Mucosa of descending colon (tissue), 3 donors: ENCODE results near the gene TRAPPC8. TPM values are rescaled to one million over a fixed set of nuclear protein-coding genes. Genes with fewer than 3 reads are reported as not detected.

Experiments used
- ATAC-seq: fragments of 200-7000 bp; cut with Tn5 transposase; one replicate; pipeline ENCODE4 v1.9.1; 2020; ENCODE audit warnings: mild to moderate bottlenecking, moderate library complexity
- DNase-seq, 3 donors: peaks; one replicate each; pipeline ENCODE4 v3.0.0-alpha.2; 2020
- H3K36me3 ChIP-seq: fragments of 200-600 bp; one replicate; pipeline ENCODE4 v1.8.0; 2021; ENCODE audit warnings: low read depth, mild to moderate bottlenecking
- H3K4me1 ChIP-seq: fragments of 200-600 bp; one replicate; pipeline ENCODE4 v1.8.0; 2021; ENCODE audit warnings: low read depth, mild to moderate bottlenecking
- H3K4me3 ChIP-seq: fragments of 200-600 bp; one replicate; pipeline ENCODE4 v1.8.0; 2021; ENCODE audit warnings: mild to moderate bottlenecking
- H3K9me3 ChIP-seq: fragments of 200-600 bp; one replicate; pipeline ENCODE4 v1.8.0; 2021; ENCODE audit warnings: mild to moderate bottlenecking
- intact Hi-C, 2 donors: fragments of 100-400 bp; cut with DNase I in 1 of 2; cut with micrococcal nuclease in 1 of 2; formaldehyde crosslinking; loops; one replicate each; pipeline versions ENCODE4 v1.11.0 to v1.11.1; 2022; cut with DNase I, micrococcal nuclease
- total RNA-seq, 3 donors: library from RNA; stranded (reverse); fragmentation: NEBNext Ultra II Directional in 2 of 3; extraction: Animal tissue kit (Norgen Biotek cat#: 25700) in 2 of 3; gene quantifications; one replicate each; pipeline versions ENCODE4 v1.2.1 to v1.2.4, GENCODE V29; 2021 to 2023
- TF ChIP-seq, protein P1 (sequence below): fragments of 200-600 bp; IDR thresholded peaks from one replicate; pipeline ENCODE4 v1.8.0; 2022; ENCODE audit warnings: antibody characterized with exemption, mild to moderate bottlenecking
- donor health status: DM: no; HTN: no; CAD: no; lungs with moderate emphysema.
- donor health status: DM: no; HTN: no; CAD: no.
- donor health status: DM: no; HTN: yes; CAD: no.

The TRAPPC8 gene
- total RNA-seq, 3 donors from 2014 or later = 42.6 to 51.4 (median 51.2) TPM

- H3K36me3 ChIP-seq = peaks cover 12% of the 10 kb centered on the region
- ATAC-seq = no peak
- no peak overlapping the region for H3K4me3 ChIP-seq
- DNase-seq = no peak
- intact Hi-C loops = no loop called here
- H3K9me3 ChIP-seq = peaks cover 2% of the 10 kb centered on the region
- TF ChIP-seq, protein P1, sequence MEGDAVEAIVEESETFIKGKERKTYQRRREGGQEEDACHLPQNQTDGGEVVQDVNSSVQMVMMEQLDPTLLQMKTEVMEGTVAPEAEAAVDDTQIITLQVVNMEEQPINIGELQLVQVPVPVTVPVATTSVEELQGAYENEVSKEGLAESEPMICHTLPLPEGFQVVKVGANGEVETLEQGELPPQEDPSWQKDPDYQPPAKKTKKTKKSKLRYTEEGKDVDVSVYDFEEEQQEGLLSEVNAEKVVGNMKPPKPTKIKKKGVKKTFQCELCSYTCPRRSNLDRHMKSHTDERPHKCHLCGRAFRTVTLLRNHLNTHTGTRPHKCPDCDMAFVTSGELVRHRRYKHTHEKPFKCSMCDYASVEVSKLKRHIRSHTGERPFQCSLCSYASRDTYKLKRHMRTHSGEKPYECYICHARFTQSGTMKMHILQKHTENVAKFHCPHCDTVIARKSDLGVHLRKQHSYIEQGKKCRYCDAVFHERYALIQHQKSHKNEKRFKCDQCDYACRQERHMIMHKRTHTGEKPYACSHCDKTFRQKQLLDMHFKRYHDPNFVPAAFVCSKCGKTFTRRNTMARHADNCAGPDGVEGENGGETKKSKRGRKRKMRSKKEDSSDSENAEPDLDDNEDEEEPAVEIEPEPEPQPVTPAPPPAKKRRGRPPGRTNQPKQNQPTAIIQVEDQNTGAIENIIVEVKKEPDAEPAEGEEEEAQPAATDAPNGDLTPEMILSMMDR = no peak
- H3K4me1 ChIP-seq = no peaks in the 10 kb centered on the region
These were observed 67.6 kb downstream of the TRAPPC8 start for GRCh38 chr18:31875301-31875700.

GRCh38 chr18:31863103-31863502 lies 79.8 kb downstream of the TRAPPC8 start:
- Histone ChIP-seq H3K4me3 (no peak overlapping the region), H3K36me3 (no peaks in the 10 kb centered on the region), H3K9me3 (no peaks in the 10 kb centered on the region), H3K4me1 (no peaks in the 10 kb centered on the region)
- intact Hi-C loops = no loop called here
- TF ChIP-seq, protein P1 = no peak
- no peak for ATAC-seq
- DNase-seq = no peak

DNA sequence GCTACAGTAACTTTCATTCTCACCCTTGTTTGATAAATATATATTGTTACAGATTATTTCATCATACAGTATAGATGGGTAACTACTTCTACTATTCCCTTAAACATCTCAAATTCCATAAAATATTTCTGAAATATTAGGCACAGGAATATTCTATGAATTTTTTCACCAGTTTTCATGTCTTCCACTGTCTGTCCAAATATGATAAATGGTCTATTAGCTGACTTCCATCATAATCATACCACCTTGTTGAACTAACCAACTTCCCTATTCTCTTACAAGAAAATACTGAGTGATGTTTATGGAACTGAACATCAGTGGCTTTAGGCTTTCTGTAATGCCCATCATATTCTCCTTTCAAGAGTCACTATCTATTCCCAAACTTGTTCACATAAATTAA lies 82.4 kb downstream of the TRAPPC8 start:
- TF ChIP-seq, protein P1 = no peak
- Histone ChIP-seq H3K9me3 (no peaks in the 10 kb centered on the region), H3K4me3 (no peak overlapping the region), H3K4me1 (no peaks in the 10 kb centered on the region), H3K36me3 (no peaks in the 10 kb centered on the region)
- intact Hi-C loops = no loop called here
- DNase-seq (no peak), ATAC-seq (no peak)

DNA sequence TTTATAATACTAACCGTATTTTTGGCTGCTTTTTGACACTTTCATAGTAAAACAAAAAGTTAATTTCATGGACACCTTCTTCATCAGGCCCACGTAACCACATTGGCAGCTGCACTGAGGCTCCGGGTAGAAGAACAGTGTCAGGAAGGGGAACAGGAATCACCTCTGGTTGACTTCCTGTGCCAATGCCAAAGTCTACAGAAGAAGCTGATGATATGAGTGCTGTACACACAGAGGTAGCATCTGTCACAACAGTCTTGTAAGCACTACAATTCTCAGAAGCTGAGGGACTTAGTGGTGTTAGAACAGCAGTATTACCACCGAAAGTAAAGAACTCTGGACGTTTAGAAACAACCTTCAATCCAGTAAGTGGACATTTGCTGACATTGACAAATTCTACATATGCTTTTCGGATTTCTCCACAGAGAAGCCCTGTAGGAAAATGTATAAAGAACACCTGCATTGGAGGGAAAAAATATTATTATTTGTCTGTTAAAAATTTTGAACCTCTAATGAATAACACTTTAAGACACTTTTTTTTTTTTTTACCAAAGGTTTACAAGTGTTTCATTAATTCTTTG lies 85.3 kb downstream of the TRAPPC8 start:
- no peak overlapping the region for H3K4me3 ChIP-seq
- TF ChIP-seq, protein P1 = no peak
- H3K9me3 ChIP-seq = no peaks in the 10 kb centered on the region
- no peak for DNase-seq
- H3K36me3 ChIP-seq = no peaks in the 10 kb centered on the region
- ATAC-seq = no peak
- intact Hi-C loops = no loop called here
- H3K4me1 ChIP-seq = no peaks in the 10 kb centered on the region

- intact Hi-C loops = no loop called here
- Histone ChIP-seq H3K4me3 (no peak overlapping the region), H3K4me1 (no peaks in the 10 kb centered on the region), H3K9me3 (no peaks in the 10 kb centered on the region), H3K36me3 (no peaks in the 10 kb centered on the region)
- ATAC-seq (no peak), DNase-seq (no peak)
- TF ChIP-seq, protein P1 = no peak
These were observed 92.1 kb downstream of the TRAPPC8 start for GRCh38 chr18:31850844-31851243.

- Histone ChIP-seq H3K36me3 (no peaks in the 10 kb centered on the region), H3K4me3 (no peak overlapping the region), H3K4me1 (no peaks in the 10 kb centered on the region), H3K9me3 (no peaks in the 10 kb centered on the region)
- TF ChIP-seq, protein P1 = no peak
- intact Hi-C loops = no loop called here
- ATAC-seq (no peak), DNase-seq (no peak)
These were observed 102.4 kb downstream of the TRAPPC8 start for GRCh38 chr18:31840499-31840898.
